Measurements from ENCODE around the gene GOPC. TPM values are rescaled to one million over a fixed set of nuclear protein-coding genes. Genes with fewer than 3 reads are reported as not detected.

Gene GOPC
- total RNA-seq, 1 experiment from 2014 or later: 18.7 TPM

DNA sequence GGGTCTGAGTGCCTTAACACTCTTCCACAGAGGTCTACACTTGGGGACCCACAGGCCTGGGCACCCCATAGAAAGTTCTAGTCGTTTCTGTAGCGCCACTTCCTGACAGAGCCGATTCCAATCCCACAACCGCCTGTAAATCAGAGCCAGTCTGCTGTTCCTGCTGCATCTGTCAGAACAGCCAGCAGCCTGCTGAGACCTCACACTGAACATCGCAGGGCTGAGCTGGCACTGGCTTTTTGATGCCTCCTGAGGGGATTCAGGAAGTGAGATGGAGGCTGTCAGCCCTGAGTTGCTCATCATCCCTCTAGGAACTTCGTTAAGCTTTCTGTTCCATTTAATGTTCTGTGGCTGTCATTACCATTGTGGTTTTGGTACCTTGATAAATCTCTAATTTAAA, 71.0 kb downstream of the GOPC start:
- no peak overlapping the region for H2BK120ac ChIP-seq (ENCODE audit: low read depth, low read length, poor library complexity, severe bottlenecking)
- Mint-ChIP-seq H3K27me3 (ENCODE audit: low read depth) (no peaks in the 10 kb centered on the region), H3K9me3 (no peaks in the 10 kb centered on the region), H3K4me3 (no peak overlapping the region), H3K4me1 (peaks cover under 1 to 6% of the 10 kb centered on the region in 2 experiments; a peak in 2 of 4 replicates), H3K36me3 (ENCODE audit: insufficient read depth in 1 of 3, low read depth in 3 of 3) (no peaks in the 10 kb centered on the region), H3K27ac (no peak overlapping the region)
- no peak overlapping the region for H2BK15ac ChIP-seq (ENCODE audit: low read depth, low read length)
- H2BK20ac ChIP-seq (ENCODE audit: low read depth, low read length, poor library complexity, severe bottlenecking): no peak overlapping the region
- no peak overlapping the region for H3K23ac ChIP-seq (ENCODE audit: insufficient read length, low read depth, low read length)
- no CpG with 5 or more reads among the region's 6 CpGs for WGBS (ENCODE audit: extremely low coverage, insufficient read length, low lambda C conversion rate)
- H3K9me3 ChIP-seq (ENCODE audit: control insufficient read depth, low read depth, low read length): no peaks in the 10 kb centered on the region
- H2AFZ ChIP-seq (ENCODE audit: low read length): no peak overlapping the region
- no peak overlapping the region for H2BK12ac ChIP-seq (ENCODE audit: insufficient read length, low read depth, low read length)
- no peak overlapping the region for H3K4me2 ChIP-seq (ENCODE audit: insufficient read depth, insufficient read length, low read length)
- H2AK5ac ChIP-seq (ENCODE audit: insufficient read length, low read length): no peak overlapping the region
- no peak overlapping the region for H3T11ph ChIP-seq (ENCODE audit: low read length)
- H3K79me2 ChIP-seq (ENCODE audit: insufficient read depth, low read length): no peaks in the 10 kb centered on the region
- H3K23me2 ChIP-seq (ENCODE audit: insufficient read length, low read depth, low read length, poor library complexity, severe bottlenecking): no peaks in the 10 kb centered on the region
- DNase-seq: no peak
- no peak overlapping the region for H3K4ac ChIP-seq (ENCODE audit: low read depth, low read length)
- no peak overlapping the region for H3K18ac ChIP-seq (ENCODE audit: insufficient read length, low read depth, low read length)
- H4K20me1 ChIP-seq (ENCODE audit: control insufficient read depth, insufficient read depth, insufficient read length): no peaks in the 10 kb centered on the region
- H4K5ac ChIP-seq (ENCODE audit: insufficient read length, low read depth, low read length): no peak overlapping the region
- no peaks in the 10 kb centered on the region for H3K27me3 ChIP-seq (ENCODE audit: insufficient read depth, low read length)
- H3K27ac ChIP-seq (ENCODE audit: insufficient read length, low read depth, low read length): no peak overlapping the region
- TF ChIP-seq, protein P1, sequence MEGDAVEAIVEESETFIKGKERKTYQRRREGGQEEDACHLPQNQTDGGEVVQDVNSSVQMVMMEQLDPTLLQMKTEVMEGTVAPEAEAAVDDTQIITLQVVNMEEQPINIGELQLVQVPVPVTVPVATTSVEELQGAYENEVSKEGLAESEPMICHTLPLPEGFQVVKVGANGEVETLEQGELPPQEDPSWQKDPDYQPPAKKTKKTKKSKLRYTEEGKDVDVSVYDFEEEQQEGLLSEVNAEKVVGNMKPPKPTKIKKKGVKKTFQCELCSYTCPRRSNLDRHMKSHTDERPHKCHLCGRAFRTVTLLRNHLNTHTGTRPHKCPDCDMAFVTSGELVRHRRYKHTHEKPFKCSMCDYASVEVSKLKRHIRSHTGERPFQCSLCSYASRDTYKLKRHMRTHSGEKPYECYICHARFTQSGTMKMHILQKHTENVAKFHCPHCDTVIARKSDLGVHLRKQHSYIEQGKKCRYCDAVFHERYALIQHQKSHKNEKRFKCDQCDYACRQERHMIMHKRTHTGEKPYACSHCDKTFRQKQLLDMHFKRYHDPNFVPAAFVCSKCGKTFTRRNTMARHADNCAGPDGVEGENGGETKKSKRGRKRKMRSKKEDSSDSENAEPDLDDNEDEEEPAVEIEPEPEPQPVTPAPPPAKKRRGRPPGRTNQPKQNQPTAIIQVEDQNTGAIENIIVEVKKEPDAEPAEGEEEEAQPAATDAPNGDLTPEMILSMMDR (conservative IDR thresholded peaks at IDR 0.05): no peak
- no peak overlapping the region; the same call in 1 of the 2 replicates for H3K14ac ChIP-seq (ENCODE audit: insufficient read depth, low read length)
- no peak overlapping the region for H4K91ac ChIP-seq (ENCODE audit: insufficient read length, low read depth, low read length)
- no peak overlapping the region for H2BK5ac ChIP-seq (ENCODE audit: insufficient read length, low read length)
- H3K79me1 ChIP-seq (ENCODE audit: insufficient read depth, low read depth, low read length, poor library complexity, severe bottlenecking): no peaks in the 10 kb centered on the region
- no peak overlapping the region for H4K8ac ChIP-seq (replicated peaks; ENCODE audit: insufficient read length, low read depth, low read length)
- H3K9ac ChIP-seq (ENCODE audit: extremely low read depth, insufficient read length, low read length): no peak overlapping the region
- no peaks in the 10 kb centered on the region for H3K4me1 ChIP-seq (ENCODE audit: insufficient read depth, low read length)
- H3K56ac ChIP-seq (ENCODE audit: insufficient read length, low read depth, low read length): no peak overlapping the region

Data from H9 (cell line).